MCF 10A (cell line): ENCODE results near the gene KIAA1191. TPM values are rescaled to one million over a fixed set of nuclear protein-coding genes. Genes with fewer than 3 reads are reported as not detected.

ENCODE experiments used
- BruUV-seq: library from RNA; stranded (reverse); fragments of 400-500 nt; replicated peaks from 2 replicates; lab custom pipeline; 2021; lab: Mats Ljungman, UMichigan
- CTCF ChIA-PET: fragments of 300-600 bp; sonication (Branson Sonifier 250); formaldehyde crosslinking; extraction: SDS; loops from one replicate; lab custom pipeline; 2021; ENCODE audit warnings: antibody characterized with exemption, inconsistent platforms; lab: Yijun Ruan, JAX
- POLR2A ChIA-PET: fragments of 300-600, 350-650 bp; sonication (Branson Sonifier 250); formaldehyde crosslinking; extraction: SDS; loops from one replicate; lab custom pipeline; 2020; ENCODE audit warnings: antibody characterized with exemption, inconsistent platforms; lab: Yijun Ruan, JAX
- DNase-seq: peaks from one replicate; pipeline ENCODE4 v3.0.0-alpha.2; 2018; ENCODE audit not compliant: unreplicated experiment
- H3K27ac Mint-ChIP-seq: one replicate; pipeline ENCODE4 v1.8.0; 2022; ENCODE audit warnings: mild to moderate bottlenecking, low read depth, mixed read lengths; ENCODE audit not compliant: unreplicated experiment
- H3K27me3 Mint-ChIP-seq: one replicate; pipeline ENCODE4 v1.8.0; 2022; ENCODE audit warnings: mixed read lengths; ENCODE audit not compliant: insufficient read depth, unreplicated experiment
- H3K36me3 Mint-ChIP-seq: one replicate; pipeline ENCODE4 v1.8.0; 2022; ENCODE audit warnings: mild to moderate bottlenecking, moderate library complexity, mixed read lengths; ENCODE audit not compliant: insufficient read depth, unreplicated experiment
- H3K4me1 Mint-ChIP-seq: one replicate; pipeline ENCODE4 v1.8.0; 2022; ENCODE audit warnings: mixed read lengths; ENCODE audit not compliant: insufficient read depth, unreplicated experiment
- H3K4me3 Mint-ChIP-seq: one replicate; pipeline ENCODE4 v1.8.0; 2022; ENCODE audit warnings: mild to moderate bottlenecking, moderate library complexity, mixed read lengths; ENCODE audit not compliant: unreplicated experiment
- H3K9me3 Mint-ChIP-seq: one replicate; pipeline ENCODE4 v1.8.0; 2022; ENCODE audit warnings: mixed read lengths; ENCODE audit not compliant: unreplicated experiment
- CTCF ChIP-seq: fragments of 200-600 bp; IDR thresholded peaks from one replicate; pipeline ENCODE4 v1.8.0; 2022; ENCODE audit warnings: antibody characterized with exemption, mild to moderate bottlenecking; ENCODE audit not compliant: unreplicated experiment
- intact Hi-C: fragments of 100-400 bp; cut with micrococcal nuclease; formaldehyde crosslinking; loops from 2 replicates; pipeline ENCODE4 v1.14.1; 2022
- total RNA-seq: library from RNA; stranded (reverse); gene quantifications from 2 replicates; pipeline ENCODE4 v1.2.3, GENCODE V29; 2022

Gene KIAA1191
- total RNA-seq, 1 experiment from 2014 or later = 92.0 TPM

- H3K4me3 Mint-ChIP-seq = peak overlapping the region; percentile 98
- ChIA-PET CTCF (interaction anchor here (0.6 to 1.4 kb wide), 2 partner anchors 26 to 658 kb away, joined by 3 to 4 read pairs; partner anchors contain the start of gene KIAA1191), POLR2A (interaction anchor here (0.7 to 6.7 kb wide), 12 partner anchors 10 to 260 kb away, joined by 3 to 110 read pairs (median 12); partner anchors contain the start of genes CLTB, FAF2, KIAA1191 and RNF44)
- H3K27me3 Mint-ChIP-seq = no peaks in the 10 kb centered on the region
- H3K4me1 Mint-ChIP-seq = peaks cover 22% of the 10 kb centered on the region
- TF ChIP-seq CTCF = no peak
- DNase-seq = no peak
- intact Hi-C loops = loop anchor here (10.0 kb wide), 1 partner anchor 573 kb away; no protein-coding TSS in a partner anchor
- peaks cover 96% of the 10 kb centered on the region for H3K36me3 Mint-ChIP-seq
- BruUV-seq = no TSS peak
- H3K27ac Mint-ChIP-seq = peak overlapping the region; percentile 99
- H3K9me3 Mint-ChIP-seq = no peaks in the 10 kb centered on the region
Observed at GRCh38 chr5:176387384-176387925, 25.9 kb upstream of the KIAA1191 start.

- H3K27me3 Mint-ChIP-seq = no peaks in the 10 kb centered on the region
- H3K4me1 Mint-ChIP-seq = peaks cover 22% of the 10 kb centered on the region
- BruUV-seq = no TSS peak
- H3K9me3 Mint-ChIP-seq = no peaks in the 10 kb centered on the region
- peak overlapping the region; percentile 98 for H3K4me3 Mint-ChIP-seq
- H3K36me3 Mint-ChIP-seq = peaks cover 96% of the 10 kb centered on the region
- CTCF ChIA-PET = interaction anchor here (1.1 to 1.6 kb wide), 2 partner anchors 30 to 149 kb away, joined by 3 to 5 read pairs; no protein-coding TSS in a partner anchor
- POLR2A ChIA-PET = interaction anchor here (0.9 to 6.7 kb wide), 6 partner anchors 11 to 150 kb away, joined by 3 to 110 read pairs (median 51); partner anchors contain the start of genes CLTB, KIAA1191 and RNF44
- H3K27ac Mint-ChIP-seq = peak overlapping the region; percentile 99
- TF ChIP-seq CTCF = no peak
- no peak for DNase-seq
- intact Hi-C loops = loop anchor here (10.0 kb wide), 1 partner anchor 572 kb away; no protein-coding TSS in a partner anchor
Observed at GRCh38 chr5:176386491-176386890, 24.9 kb upstream of the KIAA1191 start.

- TF ChIP-seq CTCF = no peak
- ChIA-PET CTCF (interaction anchor here (0.6 to 1.6 kb wide), 4 partner anchors 12 to 851 kb away, joined by 3 to 5 read pairs (median 4); no protein-coding TSS in a partner anchor), POLR2A (interaction anchor here (0.6 to 5.6 kb wide), 3 partner anchors 9 to 63 kb away, joined by 3 to 51 read pairs (median 5); partner anchors contain the start of genes FAF2 and KIAA1191)
- no TSS peak for BruUV-seq
- H3K36me3 Mint-ChIP-seq = peaks cover 96% of the 10 kb centered on the region
- no peaks in the 10 kb centered on the region for H3K9me3 Mint-ChIP-seq
- no peak overlapping the region for H3K27ac Mint-ChIP-seq
- DNase-seq = no peak
- intact Hi-C loops = loop anchor here (10.0 kb wide), 1 partner anchor 570 kb away; no protein-coding TSS in a partner anchor
- H3K4me1 Mint-ChIP-seq = peaks cover 22% of the 10 kb centered on the region
- H3K4me3 Mint-ChIP-seq = no peak overlapping the region
- no peaks in the 10 kb centered on the region for H3K27me3 Mint-ChIP-seq
Observed at GRCh38 chr5:176384991-176385390, 23.4 kb upstream of the KIAA1191 start.

- H3K27ac Mint-ChIP-seq = no peak overlapping the region
- no peak for DNase-seq
- TF ChIP-seq CTCF = no peak
- no peaks in the 10 kb centered on the region for H3K27me3 Mint-ChIP-seq
- no peaks in the 10 kb centered on the region for H3K9me3 Mint-ChIP-seq
- POLR2A ChIA-PET = interaction anchor here (1.1 to 5.6 kb wide), 3 partner anchors 16 to 64 kb away, joined by 4 to 51 read pairs (median 5); partner anchors contain the start of genes FAF2 and KIAA1191
- no peak overlapping the region for H3K4me3 Mint-ChIP-seq
- H3K4me1 Mint-ChIP-seq = peaks cover 22% of the 10 kb centered on the region
- H3K36me3 Mint-ChIP-seq = peaks cover 96% of the 10 kb centered on the region
- intact Hi-C loops = loop anchor here (10.0 kb wide), 1 partner anchor 570 kb away; no protein-coding TSS in a partner anchor
- CTCF ChIA-PET = interaction anchor here (0.8 to 1.5 kb wide), 2 partner anchors 63 to 851 kb away, joined by 3 to 4 read pairs; no protein-coding TSS in a partner anchor
- BruUV-seq = no TSS peak
Observed at GRCh38 chr5:176384366-176384930, 22.9 kb upstream of the KIAA1191 start.
